Measurements from ENCODE around the gene PKP4.

GRCh38 chr2:158690823-158691222 lies 234.1 kb downstream of the PKP4 start:
- TF ChIP-seq YY1 (IDR thresholded peaks at IDR 0.05; ENCODE audit: extremely low read depth, insufficient replicate concordance, low read depth, low read length) (no peak), POLR2A (IDR thresholded peaks at IDR 0.05; ENCODE audit: borderline replicate concordance, extremely low read depth, insufficient read depth, insufficient read length) (no peak), ZBTB33 (IDR thresholded peaks at IDR 0.05; ENCODE audit: extremely low read depth, insufficient replicate concordance, low read length) (no peak), CTCF (IDR thresholded peaks at IDR 0.05 in 2 of 3, conservative IDR thresholded peaks at IDR 0.05 in 1 of 3; ENCODE audit: borderline replicate concordance in 1 of 3, insufficient read depth in 1 of 3, low read depth in 2 of 3, low read length in 2 of 3) (no peak), SIN3A (IDR thresholded peaks at IDR 0.05; ENCODE audit: low read depth) (no peak), CBX3 (IDR thresholded peaks at IDR 0.05; ENCODE audit: low read depth) (no peak), EZH2phosphoT487 (IDR thresholded peaks at IDR 0.05; ENCODE audit: borderline replicate concordance) (no peak), POLR2AphosphoS5 (IDR thresholded peaks at IDR 0.05; ENCODE audit: low read depth, low read length) (no peak), ELF1 (IDR thresholded peaks at IDR 0.05; ENCODE audit: borderline replicate concordance, low read depth) (no peak), FOSL1 (IDR thresholded peaks at IDR 0.05; ENCODE audit: low read depth) (no peak), EZH2 (IDR thresholded peaks at IDR 0.05) (no peak), REST (IDR thresholded peaks at IDR 0.05; ENCODE audit: low read depth) (no peak), JUND (IDR thresholded peaks at IDR 0.05) (no peak)

Data from HCT116 (cell line).